Activated CD8-positive, alpha-beta memory T cell treated with anti-CD3 and anti-CD28 coated beads for 48 hours (primary cell): ENCODE results near the gene TMTC1.
"Not testable (repeated sequence)": the region's sequence is repeated elsewhere in the genome, so short reads cannot be mapped to it uniquely, and the experiment has no call there.

Experiments used
- DNase-seq, 3 experiments: peaks; one replicate each; pipeline ENCODE4 v3.0.0-alpha.2; 2020; ENCODE audit warnings: low read depth in 2 of 3, low spot score in 2 of 3

Gene TMTC1

DNA sequence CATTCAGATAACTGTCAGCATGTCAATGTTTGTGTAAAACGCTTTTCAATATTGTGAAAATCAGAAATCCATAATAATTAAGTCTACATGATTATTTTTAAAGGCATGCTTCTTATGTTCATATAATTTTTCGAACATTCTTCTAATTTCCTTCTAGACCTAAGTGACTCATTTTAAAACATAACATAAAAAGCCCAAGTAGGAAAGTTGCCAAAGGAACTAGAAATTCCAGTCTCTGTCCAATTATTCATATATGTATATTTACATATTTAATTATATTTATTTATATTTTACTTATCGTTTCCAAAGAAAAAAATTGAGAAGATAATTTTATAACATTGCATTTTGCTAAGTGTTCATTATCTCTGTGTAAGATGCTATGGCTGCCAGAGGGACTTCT is 110.4 kb downstream of the TMTC1 start:
- no peak for DNase-seq

DNA sequence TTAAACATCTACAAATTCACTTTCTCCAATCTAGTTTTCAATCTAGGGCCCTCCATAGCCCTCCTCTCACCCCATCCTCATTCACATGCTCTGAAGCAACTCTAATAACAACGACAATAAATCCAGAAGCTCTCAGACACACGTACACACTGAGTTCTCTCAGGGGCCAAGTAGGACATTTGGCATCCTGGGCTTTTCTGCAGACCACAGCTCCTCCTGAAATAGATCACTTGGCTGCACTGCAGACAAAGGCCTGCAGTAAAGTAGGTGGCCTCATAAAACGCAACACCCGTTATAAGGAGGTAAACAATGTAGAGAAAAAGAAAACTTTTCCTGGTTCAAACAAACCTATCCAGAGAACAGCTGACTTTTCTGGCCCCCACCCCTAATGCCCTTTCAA is 111.2 kb downstream of the TMTC1 start:
- no peak for DNase-seq

DNA sequence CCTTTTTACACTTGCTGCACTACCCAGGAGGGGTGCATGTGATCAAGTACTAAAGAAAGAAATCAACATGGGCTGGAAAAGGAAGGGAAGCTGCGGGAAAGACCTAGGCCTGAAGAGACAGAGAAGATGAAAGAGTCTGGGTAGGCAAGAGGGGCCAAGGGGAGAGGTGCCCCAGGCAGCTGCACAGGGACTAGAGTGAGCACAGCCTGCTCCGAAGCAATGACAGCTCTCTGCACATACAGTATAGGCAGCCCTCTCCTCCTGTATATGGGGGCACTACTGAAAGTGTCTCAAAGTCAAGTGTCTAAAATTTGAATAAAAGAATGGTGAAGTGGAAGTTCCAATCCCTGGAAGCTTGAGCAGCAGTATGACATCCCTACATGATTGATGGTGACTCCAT is 112.0 kb downstream of the TMTC1 start:
- DNase-seq, result no peak

DNA sequence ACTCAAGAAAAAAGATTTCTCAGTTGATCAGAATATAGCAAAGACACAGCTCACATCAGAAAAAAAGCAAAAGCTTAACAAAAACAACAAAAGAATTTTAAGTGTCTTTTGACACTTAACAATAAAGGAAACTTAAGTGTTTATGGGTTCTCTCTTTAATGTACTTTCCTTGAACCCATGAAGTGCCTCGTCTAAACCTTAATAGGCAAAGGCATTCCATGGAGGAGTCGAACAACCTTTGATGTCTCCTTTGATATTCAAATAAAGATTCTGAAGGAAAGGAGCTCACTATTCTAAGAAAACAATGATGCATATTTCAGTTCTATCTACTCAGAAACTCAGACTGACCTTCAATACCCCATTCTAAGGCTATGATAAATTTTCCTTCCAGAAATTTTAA is 116.7 kb downstream of the TMTC1 start:
- DNase-seq, result no peak

DNA sequence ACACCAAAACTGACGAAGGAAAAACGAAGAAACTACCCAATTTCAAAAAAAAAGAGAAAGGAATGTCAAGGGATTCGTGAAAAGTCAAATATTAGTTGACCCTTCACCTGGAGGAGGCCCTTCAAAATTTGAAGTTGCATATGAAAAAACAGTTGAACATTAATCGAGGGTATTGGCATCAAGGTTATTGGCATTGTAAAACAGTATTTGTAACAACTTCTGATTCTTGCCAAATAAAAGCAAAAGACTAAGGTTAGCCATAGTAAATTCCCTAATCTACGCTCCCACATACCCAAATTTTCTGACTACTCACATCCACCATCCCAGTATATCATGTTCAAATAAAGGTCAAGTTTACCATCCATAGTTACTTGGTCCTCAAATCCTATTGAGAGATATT is 118.6 kb downstream of the TMTC1 start:
- no peak for DNase-seq

DNA sequence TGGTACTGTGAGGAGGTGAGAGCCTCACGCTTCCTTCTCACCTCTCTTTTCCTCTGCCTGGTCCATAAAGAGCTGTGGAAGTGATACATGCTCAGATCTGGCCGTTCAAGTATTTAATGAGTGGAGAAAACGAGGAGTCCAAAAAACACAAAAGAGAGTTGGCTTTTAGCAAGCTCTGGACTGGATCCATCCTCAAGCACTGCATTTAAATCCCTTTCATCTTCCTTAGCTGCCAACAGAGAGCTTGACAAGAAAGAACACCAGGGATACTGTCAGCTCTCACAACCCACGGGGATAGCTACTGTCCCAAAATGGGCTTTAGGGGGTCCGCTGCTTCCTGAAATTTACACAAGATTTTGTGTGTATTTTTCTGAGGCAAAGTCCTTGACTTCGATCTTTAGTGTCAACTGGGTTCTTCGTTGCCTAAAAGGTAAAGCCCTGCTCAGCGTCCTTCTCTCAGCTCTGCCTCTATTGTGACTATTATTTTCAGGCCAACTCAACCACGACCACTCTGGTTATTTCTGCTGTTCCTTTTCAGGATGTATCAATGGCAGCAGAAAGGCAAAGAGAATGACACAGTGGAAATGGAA is 120.9 kb downstream of the TMTC1 start:
- no peak for DNase-seq

DNA sequence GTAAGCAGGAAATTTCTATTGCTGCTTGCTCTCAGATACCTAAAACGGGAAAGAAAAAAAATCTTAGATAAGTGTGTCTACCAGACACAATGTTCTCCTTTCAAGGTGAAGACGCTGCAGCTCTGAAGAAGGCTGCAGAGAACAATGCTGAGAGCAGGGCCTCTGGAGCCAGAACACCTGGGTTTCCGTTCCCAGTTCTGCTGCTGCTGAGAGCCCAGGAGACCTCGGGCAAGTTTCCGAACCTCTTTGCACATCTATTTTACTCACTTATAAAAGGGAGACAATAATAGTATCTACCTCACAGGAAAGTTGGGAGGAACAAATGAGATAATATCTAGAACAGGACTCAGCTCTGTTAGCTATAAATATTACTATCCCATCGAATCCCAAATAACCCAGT is 122.9 kb downstream of the TMTC1 start:
- DNase-seq, result no peak

DNA sequence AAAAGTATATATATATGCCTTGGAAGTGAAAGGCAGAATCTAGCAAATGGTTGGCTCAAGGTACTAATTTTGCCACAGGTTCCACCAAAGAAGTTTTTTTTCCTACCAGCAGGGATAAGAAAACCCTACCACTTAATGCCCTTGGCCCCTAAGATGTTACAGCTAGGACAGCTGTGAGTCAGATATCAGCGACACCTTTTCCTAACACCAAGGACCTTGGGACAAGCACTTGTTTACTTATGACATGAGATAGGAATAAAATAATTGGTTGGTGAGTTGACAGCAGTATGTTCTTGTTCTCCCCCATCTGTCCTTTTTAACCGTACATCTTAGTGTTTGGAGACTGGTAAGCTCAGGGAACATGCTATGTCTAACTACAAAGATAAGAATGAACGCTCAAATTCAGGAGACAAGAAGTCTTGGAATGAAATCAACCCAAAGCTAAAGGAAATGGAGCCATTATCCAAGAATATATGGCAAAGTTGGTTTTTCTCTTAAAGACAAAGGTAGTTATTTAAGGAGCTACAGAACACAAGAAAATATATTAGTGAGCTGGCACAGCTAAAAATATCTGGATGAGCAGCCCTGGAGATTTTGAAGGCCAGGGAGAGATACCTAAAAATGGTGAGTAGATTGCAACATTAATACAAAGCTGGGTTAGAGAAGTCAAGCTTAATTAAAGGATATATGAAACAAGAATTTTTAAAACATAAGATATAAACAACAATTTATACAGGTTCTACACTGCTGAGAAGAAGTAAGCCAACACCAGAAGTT is 126.8 kb downstream of the TMTC1 start:
- DNase-seq, result no peak

DNA sequence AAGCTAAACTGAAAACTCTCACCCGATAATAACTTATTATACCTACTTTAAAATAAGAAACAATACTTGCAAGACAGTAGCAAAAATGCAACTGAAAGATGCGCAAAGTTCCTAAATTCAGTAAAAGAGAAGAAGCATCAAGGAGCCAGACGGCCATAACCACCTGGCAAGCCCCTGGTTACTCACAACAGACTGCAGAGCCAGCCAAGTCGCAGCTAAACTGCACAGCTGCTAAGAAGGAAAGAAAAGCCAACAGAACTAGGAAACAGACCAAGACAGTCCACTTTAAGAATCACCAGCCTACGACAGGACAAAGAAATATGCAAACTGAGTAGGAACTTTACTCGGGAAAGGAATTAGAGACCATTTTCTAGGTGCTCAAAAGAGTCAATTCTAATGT is 127.9 kb downstream of the TMTC1 start:
- DNase-seq, result no peak

DNA sequence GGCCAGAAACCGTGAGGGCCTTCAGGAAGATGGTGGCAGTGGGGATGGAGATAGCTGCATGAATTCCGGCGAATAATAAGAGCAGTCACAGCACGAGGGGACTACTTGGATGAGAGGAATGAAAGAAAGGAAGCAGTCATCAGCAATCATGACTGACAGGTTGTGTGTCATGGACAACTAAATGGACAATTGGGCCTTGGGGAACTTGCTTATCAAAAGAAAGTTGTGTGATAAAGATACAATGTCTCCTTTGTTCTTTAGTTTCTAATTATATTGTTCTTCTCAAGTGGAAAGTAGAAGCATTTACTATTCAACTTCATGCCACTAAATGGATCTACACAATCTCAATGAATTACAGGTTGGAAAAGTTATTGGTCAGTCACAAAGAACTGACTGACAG is 130.5 kb downstream of the TMTC1 start:
- DNase-seq, result no peak

DNA sequence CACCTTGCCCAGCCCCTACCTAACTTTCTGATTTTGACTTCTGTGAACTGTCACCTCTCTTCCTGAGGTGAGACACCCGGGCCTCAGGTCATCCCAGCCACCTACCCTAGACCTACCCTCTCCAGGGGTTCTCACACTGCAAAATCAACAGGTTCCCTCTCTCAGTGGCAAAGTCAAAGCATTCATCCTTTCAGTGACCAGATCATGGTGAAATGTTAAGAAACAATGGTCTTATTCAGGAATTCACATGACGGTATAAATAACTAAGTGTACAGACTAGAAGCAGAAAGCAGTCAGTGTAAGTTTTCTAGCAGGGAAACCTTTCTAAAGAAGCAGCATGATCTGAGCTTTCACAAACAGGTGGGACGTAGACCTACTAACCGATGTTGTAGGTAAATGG is 133.4 kb downstream of the TMTC1 start:
- DNase-seq, result no peak

DNA sequence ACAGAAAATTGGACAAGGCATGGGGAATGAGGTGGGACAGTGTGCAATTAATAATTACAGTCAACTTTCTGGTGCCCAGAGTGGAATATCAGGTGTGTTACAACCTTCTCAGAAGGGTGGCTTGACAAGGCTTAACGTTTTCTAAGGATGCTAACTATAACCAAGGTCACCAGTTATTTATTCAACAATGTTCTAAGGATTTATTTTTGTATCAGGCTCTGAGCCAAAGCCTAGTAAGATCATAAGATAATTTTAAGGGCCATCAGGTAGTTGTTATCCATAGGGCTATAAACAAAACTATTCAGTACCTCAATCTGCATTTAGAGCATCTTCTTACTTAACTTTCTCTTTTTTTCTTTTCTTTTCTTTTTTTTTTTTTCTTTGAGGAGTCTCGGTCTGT is 134.0 kb downstream of the TMTC1 start:
- DNase-seq, result no peak

DNA sequence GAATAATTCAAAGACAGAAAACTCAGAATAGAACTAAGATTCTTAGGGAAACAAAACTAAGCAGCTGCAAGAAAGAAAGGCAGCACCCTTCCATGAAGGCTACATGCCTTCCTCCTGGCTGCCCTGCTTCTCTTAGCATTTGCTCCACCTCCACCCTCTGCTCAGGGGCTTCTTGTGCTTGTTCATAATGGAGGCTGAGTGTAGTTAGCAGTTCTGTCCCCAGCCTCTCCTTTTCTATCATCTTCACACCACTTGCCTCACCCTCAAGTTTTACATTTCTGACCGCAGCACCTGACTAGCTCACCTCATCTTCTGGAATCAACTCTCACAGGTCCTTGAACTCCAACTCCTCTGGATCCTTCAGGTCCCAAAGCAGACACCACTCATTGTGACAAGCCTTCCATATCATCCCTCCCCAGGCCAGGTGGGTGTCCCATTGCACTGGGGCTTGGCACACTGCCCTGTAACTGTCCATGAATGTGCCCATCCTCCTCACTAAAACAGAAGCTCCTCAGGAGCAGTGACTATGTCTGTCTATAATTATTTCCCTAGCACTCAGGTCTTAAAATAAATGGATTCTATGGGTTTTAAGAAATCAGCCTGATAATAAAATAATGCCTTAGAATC is 139.1 kb downstream of the TMTC1 start:
- no peak for DNase-seq

DNA sequence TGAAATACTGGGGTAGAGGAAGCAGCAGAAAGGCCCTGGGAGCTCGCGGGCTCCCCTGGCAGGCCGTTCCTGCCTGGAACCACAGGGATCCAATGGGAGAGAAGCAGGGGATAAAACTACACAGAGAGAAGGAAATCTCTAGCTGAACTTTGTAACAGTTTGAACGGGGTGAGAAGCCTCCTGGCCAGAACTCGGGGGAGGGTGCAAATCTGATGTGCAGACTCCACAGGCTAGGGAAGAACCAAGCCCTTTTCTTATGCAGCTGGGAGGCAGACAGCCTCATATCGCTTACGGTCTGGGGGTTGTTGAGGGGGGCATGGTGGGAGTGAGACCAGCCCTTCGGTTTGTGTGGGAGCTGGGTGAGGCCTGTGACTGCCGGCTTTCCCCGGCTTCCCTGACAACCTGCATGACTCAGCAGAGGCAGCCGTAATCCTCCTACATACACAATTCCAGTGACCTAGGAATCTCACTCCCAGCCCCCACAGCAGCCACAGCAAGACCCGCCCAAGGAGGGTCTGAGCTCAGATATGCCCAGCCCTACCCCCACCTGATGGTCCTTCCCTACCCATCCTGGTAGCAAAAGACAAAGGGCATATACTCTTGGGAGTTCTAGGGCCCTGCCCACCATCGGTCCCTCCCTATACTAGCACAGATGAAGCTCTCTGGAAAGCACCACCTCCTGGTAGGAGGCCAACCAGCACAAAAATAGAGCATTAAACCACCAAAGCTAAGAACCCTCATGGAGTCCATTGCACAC is 143.0 kb downstream of the TMTC1 start:
- no peak for DNase-seq

DNA sequence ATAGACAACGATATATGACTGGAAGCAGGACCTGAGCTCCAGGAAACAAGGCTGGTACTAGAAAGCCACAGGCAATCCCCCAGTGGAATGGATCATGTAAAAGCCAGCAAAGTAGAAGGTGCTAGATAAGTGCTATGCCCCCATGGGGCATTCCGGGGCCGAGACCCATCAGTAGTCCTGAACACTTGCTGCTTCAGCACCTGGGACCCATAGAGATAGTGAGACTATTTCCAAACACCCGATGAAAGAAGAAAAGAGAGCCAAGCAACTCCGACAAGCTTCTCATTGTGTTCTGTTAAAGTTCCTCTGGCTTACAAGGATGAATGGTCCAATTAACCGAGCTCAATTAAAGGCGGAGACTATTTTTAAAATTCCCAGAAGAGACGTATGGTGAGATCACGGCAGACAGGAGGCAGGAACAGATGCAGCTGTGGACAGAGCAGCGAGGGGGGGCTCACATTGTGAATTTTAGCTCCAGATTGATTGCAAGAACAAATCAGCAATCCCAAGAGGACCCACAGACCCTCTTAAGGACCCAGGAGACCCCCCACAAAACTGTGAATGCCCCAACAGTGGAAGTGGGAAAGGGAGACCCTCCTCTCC is 143.7 kb downstream of the TMTC1 start:
- no peak for DNase-seq

DNA sequence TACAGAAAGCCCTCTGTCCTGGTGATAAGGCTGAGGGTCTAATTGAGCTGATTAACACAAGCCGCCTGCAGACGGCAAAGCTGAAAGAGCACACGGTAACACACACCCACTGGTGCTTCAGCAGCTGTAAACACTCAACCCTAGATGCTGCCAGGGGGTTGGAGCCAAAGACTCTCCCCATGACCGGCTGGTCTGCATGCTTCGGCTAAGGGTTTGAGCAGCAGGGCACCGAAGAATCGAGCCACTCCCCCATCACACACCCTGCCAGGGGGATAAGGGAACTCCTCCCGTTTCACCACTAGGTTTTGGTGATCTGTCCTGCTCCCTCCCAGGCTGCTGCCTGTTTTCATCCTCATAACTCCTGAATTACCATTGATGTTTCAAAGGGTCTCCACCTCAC is 145.2 kb downstream of the TMTC1 start:
- DNase-seq, result no peak

DNA sequence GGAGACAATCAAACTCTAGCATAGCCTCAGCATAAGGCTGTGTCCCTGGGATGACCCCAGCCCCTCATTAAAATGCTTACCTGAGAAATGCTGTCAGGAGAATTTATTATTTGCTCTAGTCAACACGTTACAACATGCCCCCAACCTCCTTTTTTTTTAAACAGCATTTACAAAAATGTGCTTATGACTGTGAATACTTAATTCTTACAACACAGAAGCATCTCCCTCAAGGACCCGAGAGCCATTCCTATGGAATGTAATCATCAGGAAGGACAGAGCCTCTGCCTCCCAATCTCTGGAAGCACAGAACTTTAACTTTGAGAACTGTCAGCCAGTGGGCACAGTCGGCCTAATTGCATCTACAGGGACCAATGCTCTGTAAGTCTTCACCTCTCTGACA is 149.7 kb downstream of the TMTC1 start:
- no peak for DNase-seq

DNA sequence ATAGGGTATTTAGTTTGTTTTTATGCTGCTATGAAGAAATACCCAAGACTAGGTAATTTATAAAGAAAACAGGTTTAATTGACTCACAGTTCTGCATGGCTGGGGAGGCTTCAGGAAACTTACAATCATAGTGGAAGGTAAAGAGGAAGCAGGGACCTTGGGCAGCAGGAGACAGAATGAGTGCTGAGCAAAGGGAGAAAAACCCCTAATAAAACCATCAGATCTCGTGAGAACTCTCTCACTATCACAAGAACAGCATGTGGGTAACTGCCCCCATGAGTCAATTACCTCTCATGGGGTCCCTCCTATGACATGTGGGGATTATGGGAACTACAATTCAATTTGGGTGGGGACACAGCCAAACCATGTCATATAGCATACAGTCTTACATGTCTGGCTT is 153.6 kb downstream of the TMTC1 start:
- DNase-seq, result not testable (repeated sequence)

DNA sequence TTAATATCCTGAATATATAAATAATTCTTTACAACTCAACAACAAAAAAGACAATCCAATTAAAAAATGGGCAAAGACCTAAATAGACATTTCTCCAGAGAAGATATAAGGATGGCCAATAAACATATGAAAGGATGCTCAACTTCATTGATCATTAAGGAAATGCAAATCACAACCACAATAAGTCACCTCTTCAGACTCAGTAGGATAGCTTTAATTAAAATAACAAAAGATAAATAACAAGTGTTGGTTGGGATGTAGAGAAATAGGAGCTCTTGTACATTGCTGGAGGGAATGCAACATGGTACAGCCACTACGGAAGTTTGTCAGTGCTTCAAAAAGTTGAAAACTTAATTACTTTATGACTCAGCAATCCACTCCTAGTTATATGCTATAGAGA is 156.5 kb downstream of the TMTC1 start:
- no peak for DNase-seq

DNA sequence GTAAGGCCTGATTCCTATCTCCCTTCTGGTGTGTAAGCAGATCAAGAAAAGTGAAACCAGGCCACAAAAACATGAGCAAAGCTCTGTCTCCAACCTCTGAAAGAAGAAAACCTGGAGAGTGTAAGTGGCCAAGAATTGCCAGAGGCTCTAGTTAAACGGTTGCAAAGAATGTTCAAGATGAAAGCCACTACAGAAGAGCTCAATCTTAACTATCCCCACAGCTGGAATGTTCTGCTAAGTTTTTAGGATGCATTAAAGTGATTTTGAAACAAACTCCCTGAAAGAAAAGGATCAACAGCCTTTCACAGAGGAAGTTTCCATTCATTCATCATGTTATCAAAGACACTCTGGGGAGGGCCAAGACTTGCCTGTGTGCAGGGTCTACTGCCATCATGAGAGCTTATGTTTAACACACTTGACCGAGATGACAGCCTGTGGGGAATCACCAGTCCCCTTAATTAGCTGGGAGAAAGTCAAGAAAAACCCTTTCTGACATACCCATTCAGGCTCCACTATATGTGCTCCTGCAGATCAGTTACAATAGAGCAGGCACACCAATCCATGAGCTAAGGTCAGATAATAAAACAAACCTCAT is 158.3 kb downstream of the TMTC1 start:
- no peak for DNase-seq

DNA sequence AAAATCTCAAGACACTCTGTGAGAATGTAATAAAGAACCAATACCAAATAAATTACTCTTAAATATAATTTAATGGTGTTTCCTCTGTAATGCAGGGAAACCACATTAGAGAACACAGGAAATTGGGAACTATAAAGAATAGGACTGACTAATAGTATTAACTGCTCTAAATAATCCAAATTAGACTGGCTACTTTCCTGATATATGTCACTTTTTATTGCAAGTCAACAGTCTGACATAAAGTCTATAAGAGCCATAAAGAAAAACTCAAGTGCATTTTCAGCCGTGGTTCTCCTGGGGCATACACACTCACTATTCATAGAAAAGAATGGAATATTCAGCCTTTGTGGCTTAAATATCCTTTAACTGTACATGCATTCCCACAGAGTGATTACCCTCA is 161.5 kb downstream of the TMTC1 start:
- no peak for DNase-seq
